A549 treated with DMSO at 1 μM for 4 hours (cell line): Measurements from ENCODE around the gene FOXR1. TPM values are rescaled to one million over a fixed set of nuclear protein-coding genes. Genes with fewer than 3 reads are reported as not detected.

ENCODE experiments used
- total RNA-seq: library from RNA; stranded (reverse); fragments of 200-300 nt; extraction: Qiagen RNA extraction; gene quantifications from 5 replicates; pipeline ENCODE4 v1.2.3, GENCODE V29; 2022; ENCODE audit warnings: low read depth

Gene FOXR1, protein sequence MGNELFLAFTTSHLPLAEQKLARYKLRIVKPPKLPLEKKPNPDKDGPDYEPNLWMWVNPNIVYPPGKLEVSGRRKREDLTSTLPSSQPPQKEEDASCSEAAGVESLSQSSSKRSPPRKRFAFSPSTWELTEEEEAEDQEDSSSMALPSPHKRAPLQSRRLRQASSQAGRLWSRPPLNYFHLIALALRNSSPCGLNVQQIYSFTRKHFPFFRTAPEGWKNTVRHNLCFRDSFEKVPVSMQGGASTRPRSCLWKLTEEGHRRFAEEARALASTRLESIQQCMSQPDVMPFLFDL
- total RNA-seq = not detected in 5 replicates

GRCh38 chr11:118971646-118972045 is at the start of gene FOXR1:
Gene FOXR1 (plus strand): TSS chr11:118971761. CDS start chr11:118971932, 171 bp downstream.

GRCh38 chr11:118956094-118956846 is 15.3 kb upstream of the FOXR1 start, which contains the start of gene UPK2:
Gene UPK2 (plus strand): TSS chr11:118956298. CDS start chr11:118956351, 53 bp downstream.

GRCh38 chr11:118997627-118998387 is 26.2 kb downstream of the FOXR1 start, which contains the start of gene CENATAC:
Gene CENATAC (plus strand): TSS chr11:118998138. CDS start chr11:118998198, 60 bp downstream.

GRCh38 chr11:119018074-119018938 is 46.7 kb downstream of the FOXR1 start, which contains the start of the genes RPS25 and TRAPPC4:
Gene RPS25 (minus strand): TSS chr11:119018343. CDS start chr11:119018284, 59 bp downstream.
Gene TRAPPC4 (plus strand): TSS chr11:119018766. CDS start chr11:119018796, 30 bp downstream.

DNA sequence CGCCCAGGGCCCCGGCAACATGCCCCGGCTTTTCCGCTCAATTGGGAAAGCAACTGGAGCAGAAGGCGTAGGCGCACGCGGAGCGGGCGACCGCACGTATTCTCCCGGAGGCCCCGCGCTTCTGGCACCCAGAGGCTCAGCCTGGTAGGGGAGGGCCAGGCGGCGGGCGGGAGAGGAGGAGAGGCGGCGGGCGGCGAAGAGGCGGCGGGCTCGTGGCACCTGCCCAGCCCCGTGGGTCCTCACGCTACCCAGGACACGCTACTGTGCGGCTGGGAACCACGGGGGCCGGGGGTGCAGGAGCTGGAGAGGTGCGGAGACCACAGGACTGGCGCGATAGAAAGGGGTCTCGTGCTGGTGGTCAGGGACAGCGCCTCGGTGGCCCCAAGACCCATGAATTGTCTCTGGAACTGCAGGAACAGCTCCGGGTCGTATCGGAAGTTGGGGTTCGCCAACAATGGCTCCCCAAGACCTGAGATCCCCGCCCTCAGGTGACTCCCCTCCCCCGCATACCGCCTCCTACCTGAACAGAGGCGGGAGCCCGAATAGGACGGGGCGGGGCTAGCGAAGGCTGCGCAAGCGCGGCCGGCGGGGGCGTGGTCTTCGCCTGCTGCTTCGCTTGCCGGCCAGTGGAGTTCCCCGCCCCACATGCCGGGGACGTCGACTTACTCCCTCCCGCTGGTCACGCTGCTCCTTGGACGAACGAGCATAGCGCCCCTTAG is 58.9 kb downstream of the FOXR1 start, which contains the start of gene SLC37A4:
SLC37A4 (minus strand) TSS at position 549 of the 719 bp plus-strand sequence.

Other genes starting within 250 kb of the FOXR1 start
- 24.1 to 32.8 TPM (median 31.4 TPM) in 5 replicates for gene DDX6, start 180.6 kb upstream of the FOXR1 start, total RNA-seq
- gene CXCR5, start 87.9 kb upstream of the FOXR1 start, total RNA-seq = 0.07 to 0.24 TPM (median 0.20 TPM) in 5 replicates
- gene BCL9L, start 45.8 kb upstream of the FOXR1 start, total RNA-seq = 86.6 to 141 TPM (median 122 TPM) in 5 replicates
- gene UPK2, start 15.5 kb upstream of the FOXR1 start, total RNA-seq = 0.53 to 0.94 TPM (median 0.81 TPM) in 5 replicates
- gene CENATAC, start 26.4 kb downstream of the FOXR1 start, total RNA-seq = 10.0 to 18.0 TPM (median 11.3 TPM) in 5 replicates
- gene RPS25, start 46.6 kb downstream of the FOXR1 start, total RNA-seq = 759 to 1,109 TPM (median 829 TPM) in 5 replicates
- gene TRAPPC4, start 47.0 kb downstream of the FOXR1 start, total RNA-seq = 57.0 to 64.6 TPM (median 62.7 TPM) in 5 replicates
- 10.3 to 11.8 TPM (median 11.0 TPM) in 5 replicates for gene SLC37A4, start 59.1 kb downstream of the FOXR1 start, total RNA-seq
- gene HYOU1, start 85.4 kb downstream of the FOXR1 start, total RNA-seq = 46.0 to 54.7 TPM (median 51.4 TPM) in 5 replicates
- gene VPS11, start 96.1 kb downstream of the FOXR1 start, total RNA-seq = 10.7 to 13.6 TPM (median 12.8 TPM) in 5 replicates
- 45.9 to 53.9 TPM (median 52.6 TPM) in 5 replicates for gene HMBS, start 113.1 kb downstream of the FOXR1 start, total RNA-seq
- gene DPAGT1, start 130.1 kb downstream of the FOXR1 start, total RNA-seq = 35.9 to 44.7 TPM (median 42.6 TPM) in 5 replicates
- 5.2 to 7.0 TPM (median 6.6 TPM) in 5 replicates for gene C2CD2L, start 135.6 kb downstream of the FOXR1 start, total RNA-seq
- gene HINFP, start 149.8 kb downstream of the FOXR1 start, total RNA-seq = 10.4 to 11.9 TPM (median 10.9 TPM) in 5 replicates
- gene ABCG4, start 177.3 kb downstream of the FOXR1 start, total RNA-seq = 0.19 to 0.36 TPM (median 0.25 TPM) in 5 replicates
- 9.3 to 11.7 TPM (median 11.5 TPM) in 5 replicates for gene NLRX1, start 197.0 kb downstream of the FOXR1 start, total RNA-seq
- gene NHERF4, start 213.7 kb downstream of the FOXR1 start, total RNA-seq = 0.07 to 0.25 TPM (median 0.17 TPM) in 3 of 5 replicates, not detected in the others
- gene CBL, start 234.6 kb downstream of the FOXR1 start, total RNA-seq = 7.8 to 11.6 TPM (median 10.8 TPM) in 5 replicates